Amniotic epithelial cell (primary cell): ENCODE data around the gene EEF1A2.

Experiments
- DNase-seq: peaks from one replicate; pipeline ENCODE4 v3.0.0-alpha.2; 2010; ENCODE audit warnings: low read depth

Gene EEF1A2

DNA sequence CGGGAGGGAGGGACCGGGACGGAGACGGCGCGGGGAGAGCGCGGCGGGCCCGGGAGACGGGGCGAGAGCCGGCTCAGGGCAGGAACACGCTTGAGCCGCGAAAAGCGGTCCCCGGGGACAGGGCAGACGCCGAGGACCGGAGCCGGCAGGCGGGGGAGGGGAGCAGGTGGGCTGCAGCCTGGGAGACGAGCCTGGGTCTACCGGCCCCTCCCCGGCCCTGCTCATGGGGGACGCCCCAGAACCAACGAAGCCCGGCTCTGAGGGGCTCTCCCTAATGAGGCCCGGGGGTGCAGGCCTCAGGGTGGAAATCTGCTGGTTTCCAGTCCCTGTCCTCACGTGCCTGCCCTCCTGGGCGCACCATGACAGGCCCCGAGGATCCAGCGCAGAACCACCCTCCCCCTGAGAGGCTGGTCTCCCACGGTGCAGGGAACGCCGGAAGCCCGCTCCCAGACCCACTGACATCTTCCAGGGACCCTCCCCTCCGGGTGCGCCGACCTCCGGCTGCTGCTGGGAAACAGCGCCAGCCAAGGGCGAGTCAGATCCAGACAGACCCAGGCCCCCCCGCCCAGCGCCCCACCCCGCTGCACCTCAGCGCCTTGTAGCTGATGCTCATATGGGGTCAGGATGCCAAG is 571 bp upstream of the EEF1A2 start:
- DNase-seq = no peak

DNA sequence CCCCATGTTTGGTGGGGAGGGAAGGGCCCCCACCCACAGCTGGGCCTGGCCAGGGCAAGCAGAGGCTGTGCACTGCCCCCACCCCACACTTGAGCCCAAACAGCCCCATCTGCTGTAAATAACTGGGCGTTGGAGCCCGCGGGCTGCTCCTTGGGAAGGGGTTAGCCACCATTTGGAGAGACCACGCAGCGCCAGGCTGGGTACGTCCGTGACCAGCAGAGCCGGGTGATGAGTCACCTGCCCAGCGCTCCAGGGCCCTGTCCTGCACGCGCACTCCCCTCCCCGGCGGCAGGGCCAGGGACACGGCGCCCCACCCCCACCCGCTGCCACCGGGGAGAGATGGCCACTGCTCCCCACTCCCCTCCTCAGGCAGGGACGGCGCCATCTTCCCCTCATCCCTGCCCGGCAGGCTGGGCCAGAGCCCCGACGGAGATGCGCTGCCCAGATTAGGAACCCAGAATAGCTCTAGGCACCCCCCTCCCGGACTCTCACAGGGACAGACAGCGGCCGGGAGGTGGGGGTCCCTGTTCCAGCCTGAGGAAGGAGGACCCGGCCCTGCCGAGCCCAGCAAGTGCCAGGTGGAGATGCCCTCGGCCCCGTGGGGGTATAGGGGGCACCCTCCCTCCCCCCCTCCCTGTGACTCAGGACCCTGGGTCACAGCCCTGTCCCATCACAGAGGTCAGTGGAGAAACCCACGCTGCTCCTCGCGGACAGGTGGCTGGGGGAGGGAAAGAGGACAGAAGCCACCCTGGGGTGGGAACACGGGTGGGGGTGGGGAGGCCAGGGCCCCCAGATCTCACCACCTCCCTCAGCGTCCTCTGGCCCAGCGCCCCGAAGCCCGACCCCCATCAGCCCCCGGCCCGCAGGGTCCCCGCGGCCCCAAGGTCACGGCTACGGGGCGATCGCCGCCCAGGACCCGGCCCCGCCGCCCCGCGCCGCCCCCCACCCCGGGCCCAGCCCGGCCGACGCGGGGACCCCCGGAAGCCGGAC is 642 bp downstream of the EEF1A2 start:
- DNase-seq = no peak

DNA sequence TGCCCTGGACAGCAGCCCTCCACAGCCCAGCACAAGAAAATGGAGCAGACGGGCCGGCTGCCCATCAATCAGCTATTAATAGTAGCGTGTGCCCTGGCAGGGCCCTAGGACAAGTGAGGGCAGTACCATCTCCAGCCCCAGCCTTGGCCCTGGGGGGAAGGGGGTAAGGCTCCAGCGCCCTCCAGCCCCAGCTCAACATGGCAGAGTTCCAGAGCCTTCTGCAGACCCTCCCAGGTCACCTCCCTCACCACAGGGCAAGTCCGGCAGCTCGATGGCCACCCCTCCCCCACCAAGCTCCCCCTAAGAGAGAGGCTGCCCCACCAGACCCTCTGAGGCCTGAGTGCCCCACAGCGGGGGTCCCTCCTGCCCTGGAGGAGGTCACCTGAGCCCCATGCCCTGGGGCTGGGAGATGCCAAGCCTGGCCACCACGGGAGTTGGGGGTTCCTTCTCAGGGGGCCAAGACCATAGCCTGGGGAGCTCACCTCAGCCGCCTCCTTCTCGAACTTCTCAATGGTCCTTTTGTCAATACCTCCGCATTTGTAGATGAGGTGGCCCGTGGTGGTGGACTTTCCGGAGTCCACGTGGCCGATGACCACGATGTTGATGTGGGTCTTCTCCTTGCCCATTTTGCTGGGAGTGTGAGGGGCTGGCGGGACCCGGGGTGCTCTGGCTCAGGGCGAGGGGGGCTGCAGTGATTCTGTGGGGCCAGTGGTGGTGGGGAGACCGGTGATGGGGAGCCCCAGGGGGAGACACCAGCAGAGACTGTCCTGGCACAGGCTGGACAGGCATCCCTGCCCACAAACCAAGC is 1.5 kb downstream of the EEF1A2 start:
- no peak for DNase-seq

DNA sequence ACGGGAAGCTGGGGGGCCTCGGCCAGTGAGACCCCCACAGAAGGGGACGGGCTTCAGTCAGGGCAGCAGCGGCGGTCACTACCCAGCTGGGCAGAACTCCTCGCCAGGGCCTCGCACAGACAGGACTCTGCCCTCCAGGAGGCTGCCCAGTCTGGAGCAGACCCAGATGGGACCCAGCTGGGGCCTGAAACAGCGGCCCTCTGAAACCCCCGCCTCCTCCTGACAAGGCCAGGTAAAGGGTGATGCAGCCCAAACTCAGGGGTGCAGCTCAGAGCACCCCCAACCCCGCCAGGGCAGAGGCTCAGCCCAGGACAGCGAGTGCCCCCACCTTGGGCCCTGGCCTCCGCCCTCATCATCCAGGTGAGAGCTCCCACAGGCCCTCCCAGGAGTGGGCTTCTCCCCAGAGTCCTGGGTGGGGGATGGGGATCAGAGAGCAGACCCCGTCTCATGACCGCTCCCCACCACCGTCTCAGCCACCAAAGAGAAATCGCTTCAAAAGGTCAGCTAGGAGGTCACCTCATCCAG is 2.2 kb downstream of the EEF1A2 start:
- DNase-seq = no peak

DNA sequence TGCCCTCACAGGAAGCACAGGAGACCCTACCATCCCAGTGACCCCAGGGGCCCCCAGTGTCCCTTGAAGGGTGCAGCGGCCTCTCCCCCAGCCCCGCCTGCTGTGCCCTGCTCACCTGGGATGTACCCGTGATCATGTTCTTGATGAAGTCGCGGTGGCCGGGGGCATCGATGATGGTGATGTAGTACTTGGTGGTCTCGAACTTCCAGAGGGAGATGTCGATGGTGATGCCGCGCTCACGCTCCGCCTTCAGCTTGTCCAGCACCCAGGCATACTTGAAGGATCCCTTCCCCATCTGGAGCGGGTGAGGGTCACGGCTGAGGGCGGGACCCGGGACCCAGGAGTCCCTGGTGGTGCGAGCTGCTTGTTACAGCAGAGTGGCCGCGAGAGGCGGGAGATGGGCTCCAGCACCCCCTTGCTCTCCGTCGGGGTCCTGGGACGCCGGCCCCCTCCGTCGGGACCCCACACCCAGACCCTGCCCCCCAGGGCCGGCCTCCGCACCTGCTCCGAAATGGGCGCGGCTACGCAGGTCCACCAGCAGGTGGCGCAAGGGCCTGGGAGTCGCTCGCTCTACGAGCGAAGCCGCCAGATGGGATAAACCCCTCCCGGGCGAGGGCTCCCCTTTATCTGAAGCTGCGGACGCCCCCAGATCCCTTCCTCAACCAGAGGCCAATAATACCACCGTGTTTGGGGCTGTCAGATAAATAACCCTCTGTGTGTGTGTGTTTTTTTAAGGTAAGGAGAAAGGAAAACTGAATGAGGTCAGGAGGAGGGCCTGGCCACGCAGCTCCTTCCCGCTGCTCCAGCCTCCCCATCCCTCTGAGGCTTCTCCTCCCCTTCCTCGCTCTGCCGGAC is 2.9 kb downstream of the EEF1A2 start:
- peak; percentile 20 for DNase-seq

DNA sequence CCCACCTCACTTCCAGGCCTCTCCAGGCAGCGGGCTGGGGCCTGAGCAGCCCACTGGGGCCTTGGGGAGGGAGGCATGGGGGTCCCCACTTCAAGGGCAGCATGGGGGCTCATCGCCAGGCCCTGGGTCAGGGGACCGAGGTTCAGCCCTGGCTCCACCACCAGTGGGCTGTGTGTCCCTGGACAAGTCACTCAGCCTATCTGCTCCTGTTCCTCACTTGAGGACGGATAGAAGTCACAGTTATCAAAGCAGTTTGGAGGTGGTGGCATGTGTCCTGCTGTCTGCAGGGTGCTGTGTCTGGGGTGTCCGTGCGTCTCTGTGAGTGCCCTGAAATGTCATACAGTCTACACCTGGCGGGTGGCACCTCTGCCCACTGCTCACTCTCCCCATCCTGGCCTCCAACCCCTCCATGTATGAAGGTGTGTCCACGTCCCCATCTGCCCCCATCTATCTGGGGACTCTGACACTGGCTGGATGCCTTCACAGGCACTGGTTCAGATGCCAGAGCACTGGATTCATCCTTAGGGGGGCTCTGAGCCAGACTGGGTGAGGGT is 3.6 kb downstream of the EEF1A2 start:
- DNase-seq = no peak

DNA sequence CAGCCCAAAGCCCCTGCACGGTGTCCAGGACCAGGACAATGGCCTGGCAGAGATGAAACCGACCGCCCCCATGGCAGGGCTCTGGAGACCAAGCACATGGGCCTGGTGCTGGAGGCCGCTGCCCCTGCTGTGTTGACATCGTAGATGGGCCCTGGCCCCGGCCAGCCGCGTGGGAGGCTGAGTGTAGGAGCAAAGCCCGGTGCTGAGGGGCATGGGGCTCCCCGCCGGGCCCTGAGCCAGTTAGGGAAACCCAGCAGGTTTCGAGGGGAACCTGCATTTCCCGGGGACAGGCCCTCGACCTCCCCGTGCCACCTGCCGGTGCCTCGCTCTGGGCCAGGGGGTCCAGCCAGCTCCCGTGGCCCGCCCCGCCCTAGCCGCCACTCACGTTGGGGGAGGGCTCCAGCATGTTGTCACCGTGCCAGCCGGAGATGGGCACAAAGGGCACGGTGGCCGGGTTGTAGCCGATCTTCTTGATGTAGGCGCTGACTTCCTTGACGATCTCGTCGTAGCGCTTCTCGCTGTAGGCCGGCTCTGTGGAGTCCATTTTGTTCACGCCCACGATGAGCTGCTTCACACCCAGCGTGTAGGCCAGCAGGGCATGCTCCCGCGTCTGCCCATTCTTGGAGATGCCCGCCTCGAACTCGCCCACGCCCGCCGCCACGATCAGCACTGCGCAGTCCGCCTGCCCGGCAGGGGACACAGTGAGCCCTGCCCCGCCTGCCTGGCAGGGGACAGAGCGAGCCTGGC is 4.3 kb downstream of the EEF1A2 start:
- DNase-seq = no peak

DNA sequence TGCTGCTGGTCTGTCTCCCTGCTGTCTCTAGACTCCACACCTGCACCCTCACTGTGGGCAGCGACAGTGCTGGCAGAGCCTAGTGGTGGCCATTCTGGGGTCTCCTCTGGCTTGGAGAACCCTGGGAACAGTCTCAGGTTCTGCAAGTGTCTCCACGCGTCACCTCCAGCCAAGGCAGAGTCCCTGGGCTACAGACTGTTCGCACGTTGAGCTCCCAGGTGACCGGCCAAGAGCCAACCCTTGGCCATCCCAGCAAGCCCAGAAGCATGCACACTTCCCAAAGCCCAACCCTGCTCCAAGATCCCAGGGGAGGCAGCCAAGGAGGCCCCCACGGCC is 4.8 kb downstream of the EEF1A2 start:
- DNase-seq = no peak

DNA sequence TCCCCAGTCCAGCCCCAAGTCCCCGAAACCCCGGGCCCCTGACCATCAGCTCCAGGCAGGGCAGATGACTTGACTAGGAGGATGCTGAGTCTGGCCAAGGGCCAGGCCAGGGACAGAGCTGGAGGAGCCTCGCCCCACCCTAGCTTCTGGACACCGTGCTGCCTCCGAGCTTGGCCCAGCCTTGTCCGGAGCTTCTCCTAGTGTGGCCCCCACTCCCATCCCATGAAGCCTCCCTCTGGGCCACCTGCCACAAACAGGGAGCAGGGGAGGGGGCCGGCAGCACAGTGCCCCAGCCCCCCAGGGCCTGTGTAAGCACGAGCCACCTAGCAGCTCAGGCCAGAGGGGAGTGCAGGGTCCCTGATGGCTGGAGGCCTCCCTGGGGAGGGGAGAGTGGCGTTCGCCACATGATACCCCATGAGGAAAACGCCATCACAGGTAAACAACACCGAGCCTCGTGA is 5.3 kb downstream of the EEF1A2 start:
- no peak for DNase-seq

DNA sequence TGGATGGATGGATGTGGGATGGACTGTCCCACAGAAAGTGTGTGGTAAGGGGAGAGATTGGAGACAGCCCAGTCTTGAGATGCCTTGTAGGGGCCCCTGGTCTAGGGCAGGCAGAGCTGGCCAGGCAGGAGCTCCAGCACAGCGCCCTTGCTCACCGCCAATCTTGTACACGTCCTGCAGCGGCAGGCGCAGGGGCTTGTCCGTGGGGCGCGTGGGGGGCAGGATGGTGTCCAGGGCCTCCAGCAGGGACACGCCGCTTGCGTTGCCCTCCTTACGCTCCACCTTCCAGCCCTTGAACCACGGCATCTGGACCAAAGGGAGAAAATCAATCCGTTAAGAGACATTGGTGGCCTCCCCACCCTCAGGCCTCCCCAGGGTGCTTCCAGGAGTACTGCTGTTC is 5.9 kb downstream of the EEF1A2 start:
- no peak for DNase-seq

DNA sequence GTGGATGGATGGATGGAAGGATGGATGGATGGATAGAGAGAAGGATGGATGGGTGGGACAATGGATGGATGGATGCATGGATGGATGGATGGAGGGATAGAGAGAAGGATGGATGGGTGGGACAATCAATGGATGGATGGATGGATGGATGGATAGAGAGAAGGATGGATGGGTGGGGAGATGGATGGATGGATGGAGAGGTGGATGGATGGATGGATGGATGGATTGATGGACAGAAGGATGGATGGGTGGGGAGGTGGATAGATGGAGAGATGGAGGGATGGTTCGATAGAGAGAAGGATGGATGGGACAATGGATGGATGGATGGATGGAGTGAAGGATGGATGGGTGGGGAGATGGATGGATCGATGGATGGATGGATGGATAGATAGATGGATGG is 6.4 kb downstream of the EEF1A2 start:
- no peak for DNase-seq

DNA sequence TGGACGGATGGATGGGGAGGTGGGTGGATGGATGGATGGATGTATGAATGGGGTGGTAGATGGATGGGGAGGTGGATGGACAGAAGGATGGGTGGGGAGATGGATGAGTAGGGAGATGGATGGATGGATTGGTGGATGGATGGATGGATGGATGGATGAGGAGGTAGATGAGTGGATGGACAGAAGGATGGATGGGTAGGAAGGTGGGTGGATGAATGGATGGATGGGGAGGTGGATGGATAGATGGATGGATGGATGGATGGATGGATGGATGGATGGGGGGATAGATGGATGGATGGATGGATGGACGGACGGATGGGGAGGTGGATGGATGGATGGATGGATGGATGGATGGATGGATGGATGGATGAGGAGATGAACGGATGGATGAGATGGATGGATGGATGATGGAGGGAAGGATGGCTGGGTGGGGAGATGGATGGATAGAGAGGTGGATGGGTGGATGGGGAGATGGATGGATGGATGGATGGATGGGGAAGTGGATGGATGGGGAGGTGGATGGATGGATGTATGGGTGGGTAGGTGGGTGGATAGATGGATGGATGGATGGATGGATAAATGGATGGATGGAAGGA is 7.2 kb downstream of the EEF1A2 start:
- no peak for DNase-seq

DNA sequence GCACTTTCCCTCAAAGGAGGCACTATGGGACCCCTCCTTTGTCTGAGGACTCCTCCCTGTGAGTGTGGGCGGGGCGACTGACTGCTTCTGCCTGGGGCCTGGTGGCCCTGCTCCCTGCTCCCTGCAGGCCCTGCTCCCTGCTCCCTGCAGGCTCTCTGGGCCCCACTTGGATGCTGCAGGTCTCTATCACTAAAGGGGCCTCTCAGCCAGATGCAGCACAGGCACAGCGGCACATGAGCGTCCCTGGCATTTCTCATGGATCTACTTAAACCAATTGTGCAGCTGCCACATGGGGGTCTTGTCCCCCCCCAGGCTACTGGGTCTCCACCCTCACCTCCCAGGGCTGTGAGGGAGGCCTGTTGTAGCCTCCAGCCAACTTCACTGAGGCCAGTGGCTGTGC is 7.8 kb downstream of the EEF1A2 start:
- DNase-seq = no peak

DNA sequence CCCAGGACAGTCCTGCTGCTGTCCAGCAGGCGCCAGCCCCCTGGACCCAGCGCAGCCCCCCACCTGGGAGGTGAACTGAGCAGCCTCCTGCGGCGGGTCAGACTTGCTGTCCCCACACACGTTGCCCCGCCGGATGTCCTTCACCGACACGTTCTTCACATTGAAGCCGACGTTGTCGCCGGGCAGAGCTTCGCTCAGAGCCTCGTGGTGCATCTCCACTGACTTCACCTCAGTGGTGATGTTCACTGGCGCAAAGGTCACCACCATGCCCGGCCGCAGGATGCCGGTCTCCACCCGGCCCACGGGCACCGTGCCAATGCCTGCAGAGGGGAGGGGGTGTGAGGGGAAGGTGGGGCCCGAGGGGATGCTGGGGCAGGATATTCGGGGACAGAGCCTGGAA is 8.5 kb downstream of the EEF1A2 start:
- DNase-seq = no peak

DNA sequence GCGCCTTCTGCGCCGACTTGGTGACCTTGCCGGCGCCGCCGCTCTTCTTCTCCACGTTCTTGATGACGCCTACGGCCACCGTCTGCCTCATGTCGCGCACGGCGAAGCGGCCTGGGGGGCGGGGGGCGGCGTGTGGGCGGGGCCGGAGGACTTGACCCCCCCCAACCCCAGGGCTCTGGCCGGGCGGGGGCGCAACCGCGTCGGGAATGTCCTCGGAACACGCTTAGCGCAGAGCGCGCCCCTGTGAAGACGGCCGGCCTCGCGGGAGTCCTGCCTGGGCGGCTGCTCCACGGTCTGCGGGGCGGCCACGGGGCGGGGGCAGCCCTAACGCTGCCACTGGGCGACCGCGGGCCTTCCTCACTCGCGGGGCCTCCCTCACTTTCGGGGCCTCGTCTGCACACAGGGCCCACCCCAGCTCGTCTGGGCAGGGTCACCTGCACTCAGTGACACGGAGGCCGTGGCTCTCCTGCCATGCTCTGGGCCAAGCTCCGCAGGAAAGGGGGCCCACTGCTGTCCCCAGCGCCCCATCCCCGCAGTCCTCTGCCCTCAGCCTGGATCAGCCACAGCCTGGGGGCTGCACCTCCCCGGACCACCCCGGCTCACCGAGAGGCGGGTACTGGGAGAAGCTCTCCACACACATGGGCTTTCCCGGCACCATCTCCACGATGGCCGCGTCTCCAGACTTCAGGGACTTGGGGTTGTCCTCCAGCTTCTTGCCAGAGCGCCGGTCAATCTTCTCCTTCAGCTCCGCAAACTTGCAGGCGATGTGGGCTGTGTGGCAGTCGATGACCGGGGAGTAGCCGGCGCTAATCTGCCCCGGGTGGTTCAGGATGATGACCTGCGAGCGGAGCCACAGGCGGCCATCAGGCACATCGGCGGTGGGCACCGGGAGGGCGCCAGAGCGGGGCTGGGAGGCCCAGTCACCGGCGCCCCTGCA is 10.3 kb downstream of the EEF1A2 start:
- DNase-seq = no peak

DNA sequence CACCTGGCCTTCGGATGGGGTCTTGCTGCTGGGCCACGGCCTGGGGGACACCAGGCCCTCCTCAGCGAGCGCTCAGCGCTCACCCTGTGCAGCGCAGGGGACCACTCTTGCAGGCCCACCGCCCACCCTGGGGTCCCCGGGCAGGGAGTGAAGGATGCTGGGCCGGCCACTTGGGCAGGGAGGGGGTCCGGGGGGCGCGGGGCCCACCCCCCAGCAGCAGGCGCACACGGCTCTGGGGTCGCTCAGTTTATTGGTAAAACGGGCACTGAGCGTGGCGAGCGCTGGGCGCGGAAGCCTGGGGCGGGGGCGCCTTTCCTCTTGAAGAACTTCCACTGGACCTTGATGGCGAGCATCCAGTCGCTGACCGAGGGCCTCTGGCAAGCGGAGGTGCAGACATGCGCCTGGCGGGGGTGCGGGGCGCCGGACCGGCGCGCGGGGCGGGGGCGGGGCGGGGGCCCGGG is 11.1 kb downstream of the EEF1A2 start:
- no peak for DNase-seq

DNA sequence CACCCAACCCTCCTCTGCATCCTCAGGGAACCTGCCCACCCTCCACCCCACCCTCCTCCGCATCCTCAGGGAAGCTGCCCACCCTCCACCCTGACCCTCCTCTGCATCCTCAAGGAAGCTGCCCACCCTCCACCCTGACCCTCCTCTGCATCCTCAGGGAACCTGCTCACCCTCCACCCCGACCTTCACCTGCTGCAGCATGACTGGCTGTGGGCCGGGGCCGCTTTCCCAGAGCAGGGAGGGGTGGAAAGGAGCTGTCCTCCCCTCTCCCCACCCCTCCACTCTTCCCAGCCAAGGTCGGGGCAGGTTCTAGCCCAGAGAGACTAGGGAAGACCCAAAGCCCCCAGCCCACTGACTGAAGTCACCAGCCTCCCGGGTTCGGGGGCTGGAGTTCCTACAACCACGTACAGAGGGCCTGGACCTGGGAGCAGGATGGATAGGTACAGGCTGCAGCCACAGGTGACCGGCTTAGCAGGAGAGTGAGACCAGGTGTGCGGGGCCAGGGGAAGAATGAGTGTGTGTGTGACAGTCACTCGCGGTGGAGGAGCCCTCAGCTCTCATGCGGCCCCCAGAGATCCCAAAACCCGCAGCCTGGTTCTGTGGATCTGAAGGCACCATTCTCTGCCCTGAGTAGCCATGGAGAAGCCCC is 11.6 kb downstream of the EEF1A2 start:
- no peak for DNase-seq

DNA sequence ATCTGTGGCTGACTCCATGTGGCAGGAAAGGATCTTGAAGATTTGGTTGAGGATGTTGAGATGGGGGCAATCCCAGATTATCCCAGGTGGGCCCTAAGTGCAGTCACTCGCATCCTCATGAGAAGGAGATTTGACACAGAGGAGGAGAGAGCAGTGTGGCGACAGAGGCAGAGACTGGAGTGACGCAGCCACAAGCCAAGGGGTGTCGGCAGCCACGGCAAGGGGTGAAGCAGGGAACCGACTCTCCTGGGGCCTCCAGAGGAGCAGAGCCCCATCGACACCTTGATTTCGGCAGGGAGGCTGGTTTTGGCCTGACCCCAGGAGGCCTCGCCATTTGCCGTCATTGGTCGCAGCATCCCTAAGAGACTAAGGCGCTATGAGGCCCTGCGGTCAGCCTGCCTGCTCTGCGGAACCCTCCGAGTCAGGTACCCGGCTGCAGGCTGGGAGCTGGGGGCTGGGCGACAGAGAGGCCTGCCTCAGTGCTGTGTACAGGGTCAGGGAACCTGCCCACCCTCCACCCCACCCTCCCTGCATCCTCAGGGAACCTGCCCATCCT is 12.5 kb downstream of the EEF1A2 start:
- no peak for DNase-seq
